SK-MEL-5 (cell line): Measurements from ENCODE around the gene PLD1. TPM values are rescaled to one million over a fixed set of nuclear protein-coding genes. Genes with fewer than 3 reads are reported as not detected.
A peak's percentile ranks its signal among the peaks of the same experiment; 100 is the strongest.

ENCODE experiments used
- DNase-seq: peaks from one replicate; pipeline ENCODE4 v3.0.0-alpha.2; 2016; ENCODE audit warnings: low read depth, low spot score
- in situ Hi-C: cut with HindIII; loops from 2 replicates; pipeline ENCODE4 v1.10.0; 2016; ENCODE audit warnings: low sequenced_read_pairs, high pct_unique_total_duplicates, low pct_unique_long_range_greater_than_20kb
- total RNA-seq: library from RNA; depleted of rRNA; stranded (reverse); fragments of >200 nt; shearing (Covaris generic); gene quantifications from 2 replicates; pipeline ENCODE4 v1.2.3, GENCODE V29; 2014

PLD1 gene
- total RNA-seq, 1 experiment from 2014 or later = 87.7 TPM

DNA sequence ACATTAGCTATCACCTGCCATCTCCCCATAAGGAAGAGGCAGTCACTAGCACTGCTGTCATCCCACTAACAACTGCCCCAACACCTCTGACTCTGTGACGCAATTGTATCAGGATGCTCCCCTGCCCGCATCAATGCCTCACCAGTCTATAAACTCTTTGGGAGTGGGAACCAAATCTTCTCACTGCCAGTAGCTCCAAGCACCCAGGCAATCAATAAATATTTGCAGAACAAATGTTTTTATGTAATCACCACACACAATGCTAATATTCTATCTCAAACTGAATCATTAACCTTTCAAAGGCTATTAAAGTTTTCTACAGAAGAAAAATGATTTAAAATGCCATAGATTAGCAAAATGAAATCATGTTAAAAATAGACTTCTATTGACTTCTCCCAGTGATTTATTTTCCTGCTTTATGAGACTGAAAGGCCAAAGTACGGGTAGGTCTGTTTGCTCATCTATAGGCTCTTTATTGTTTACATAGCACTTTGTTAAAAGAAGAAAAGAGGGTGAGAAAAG lies 131.3 kb downstream of the PLD1 start:
- DNase-seq = no peak
- in situ Hi-C loops = no loop called here

DNA sequence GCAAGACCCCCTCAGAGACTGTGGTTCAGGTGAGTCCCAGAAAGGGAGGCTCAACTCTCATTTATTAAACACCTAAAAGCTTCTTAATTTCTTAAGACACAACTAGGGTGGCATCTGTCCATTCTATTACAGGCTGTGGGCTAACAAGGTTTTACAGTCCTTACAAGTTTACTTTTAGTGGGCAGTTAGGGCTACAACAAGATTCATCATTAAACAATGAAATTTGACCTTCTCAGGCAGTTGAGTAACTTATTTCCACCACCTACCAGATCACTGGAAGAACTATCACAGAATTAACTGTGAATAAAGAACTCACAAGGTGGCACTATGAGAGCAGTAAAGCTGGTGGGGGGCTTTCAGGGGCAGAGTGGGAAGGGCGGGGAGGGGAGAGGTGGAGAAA lies 132.6 kb downstream of the PLD1 start:
- in situ Hi-C loops = no loop called here
- DNase-seq = no peak

DNA sequence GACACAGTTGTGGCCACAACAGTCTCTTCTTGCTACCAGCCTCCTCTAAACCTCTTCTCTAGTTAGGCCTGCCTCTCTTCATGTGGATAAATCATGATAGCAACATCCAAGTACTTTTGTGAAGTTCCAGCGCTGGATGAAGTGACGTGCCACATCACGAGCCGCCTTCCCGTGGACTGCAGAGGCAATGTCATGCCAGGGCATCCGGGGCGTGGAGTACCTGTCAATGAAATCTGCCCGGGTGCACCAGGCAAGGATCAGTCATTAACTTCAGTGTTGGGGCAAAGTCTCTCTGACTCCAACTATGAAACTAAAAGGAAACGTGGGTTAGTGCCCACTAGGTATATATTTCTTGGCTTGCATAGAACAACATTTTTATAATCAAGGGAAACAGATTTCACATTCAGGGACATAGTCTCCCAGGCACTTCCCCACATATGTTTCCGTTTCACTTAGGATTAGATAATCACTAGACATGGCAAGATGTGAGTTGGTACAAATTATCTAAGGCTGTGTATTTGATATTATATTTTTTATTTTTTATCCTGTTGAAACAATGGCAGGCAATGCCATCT lies 133.6 kb downstream of the PLD1 start:
- no peak for DNase-seq
- in situ Hi-C loops = no loop called here

GRCh38 chr3:171673951-171674350 lies 136.3 kb downstream of the PLD1 start:
- no peak for DNase-seq
- in situ Hi-C loops = no loop called here

GRCh38 chr3:171672538-171672937 lies 137.7 kb downstream of the PLD1 start:
- DNase-seq = no peak
- in situ Hi-C loops = no loop called here

DNA sequence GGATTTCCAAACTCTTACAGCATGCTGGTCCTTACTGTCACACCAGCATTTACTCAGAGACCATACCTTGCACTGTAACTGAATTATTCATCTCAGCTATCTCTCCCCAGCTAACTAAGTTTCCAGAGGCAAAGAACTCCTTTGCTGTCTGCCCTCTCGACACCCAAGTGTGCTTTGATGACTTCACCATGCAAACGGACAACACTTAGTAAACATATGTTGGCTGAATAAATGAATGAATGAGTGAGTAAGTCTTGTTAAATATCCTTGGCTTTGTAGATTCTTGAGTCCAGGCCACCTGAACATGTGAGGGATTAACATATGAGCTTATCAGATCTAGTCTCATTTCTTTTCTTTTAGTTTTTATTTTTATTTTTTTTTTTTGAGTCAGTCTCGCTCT lies 138.2 kb downstream of the PLD1 start:
- no peak for DNase-seq
- in situ Hi-C loops = no loop called here

DNA sequence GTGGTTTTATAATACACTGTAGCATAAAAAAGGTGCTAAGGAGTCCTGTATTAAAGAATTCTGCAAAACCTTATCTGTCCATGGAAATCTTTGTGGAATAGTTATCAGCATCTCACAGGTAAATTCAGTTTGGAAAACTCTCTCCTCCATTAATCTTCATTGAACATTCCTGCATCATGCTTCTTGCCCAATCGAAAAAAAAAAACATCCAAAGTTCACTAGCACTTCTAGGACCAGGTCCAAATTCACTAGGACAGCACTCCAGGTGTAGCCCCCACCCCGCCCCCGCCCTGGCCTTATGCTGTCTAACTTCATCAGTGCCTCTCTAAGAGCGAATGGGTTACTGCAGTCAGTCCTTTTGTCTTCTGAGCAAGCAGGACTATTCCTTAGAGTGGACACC lies 138.6 kb downstream of the PLD1 start:
- in situ Hi-C loops = no loop called here
- DNase-seq = no peak

- in situ Hi-C loops = no loop called here
- DNase-seq = no peak
These were observed 143.8 kb downstream of the PLD1 start for GRCh38 chr3:171666516-171666915.

GRCh38 chr3:171663805-171664204 lies 146.5 kb downstream of the PLD1 start:
- in situ Hi-C loops = no loop called here
- DNase-seq = no peak

DNA sequence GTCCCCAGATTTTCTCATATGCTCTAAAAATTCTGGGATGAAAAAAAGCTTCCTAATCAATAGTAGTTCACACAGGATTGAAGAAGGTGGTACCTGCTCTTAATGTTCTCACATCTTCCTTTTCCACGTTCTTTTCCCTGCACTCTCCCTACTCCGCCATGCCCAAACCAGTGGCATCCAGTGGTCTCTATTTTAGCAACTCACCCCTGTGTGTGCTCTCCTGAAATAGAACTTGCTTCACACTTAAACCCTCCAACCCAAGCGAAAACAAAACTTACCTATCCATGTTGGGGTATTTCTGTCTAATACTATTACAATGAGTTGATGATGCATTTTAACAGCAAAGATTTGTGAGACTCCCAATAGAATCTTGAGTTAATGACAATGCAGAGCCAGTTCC lies 148.8 kb downstream of the PLD1 start:
- in situ Hi-C loops = no loop called here
- no peak for DNase-seq

- no peak for DNase-seq
These were observed 150.1 kb downstream of the PLD1 start for GRCh38 chr3:171660188-171660587.

GRCh38 chr3:171658841-171659240 lies 151.4 kb downstream of the PLD1 start:
- in situ Hi-C loops = no loop called here
- DNase-seq = no peak

More at GRCh38 chr3:171660188-171660587, 150.1 kb downstream of the PLD1 start:
- in situ Hi-C loops = no loop called here

GRCh38 chr3:171654809-171655208 lies 155.5 kb downstream of the PLD1 start:
- in situ Hi-C loops = no loop called here
- DNase-seq = peak; percentile 32

DNA sequence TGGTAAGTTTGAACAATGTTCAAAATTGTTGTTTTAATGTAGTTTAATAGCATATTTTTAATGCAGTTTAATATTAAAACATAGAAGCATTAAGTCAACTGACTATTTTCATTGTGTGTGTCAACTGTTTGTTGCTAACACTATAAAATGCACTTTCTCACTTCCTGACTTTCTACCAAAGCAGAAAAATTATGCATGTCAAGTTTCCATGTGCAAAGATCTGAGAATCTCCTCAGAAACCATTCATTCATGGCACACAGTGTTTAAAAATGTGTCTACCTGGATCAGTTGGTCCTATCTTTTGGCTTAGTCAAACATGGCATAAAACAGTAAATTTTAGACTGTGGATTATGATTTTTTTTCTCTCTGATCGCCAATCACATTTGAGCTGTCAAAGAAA lies 156.0 kb downstream of the PLD1 start:
- in situ Hi-C loops = no loop called here
- no peak for DNase-seq

DNA sequence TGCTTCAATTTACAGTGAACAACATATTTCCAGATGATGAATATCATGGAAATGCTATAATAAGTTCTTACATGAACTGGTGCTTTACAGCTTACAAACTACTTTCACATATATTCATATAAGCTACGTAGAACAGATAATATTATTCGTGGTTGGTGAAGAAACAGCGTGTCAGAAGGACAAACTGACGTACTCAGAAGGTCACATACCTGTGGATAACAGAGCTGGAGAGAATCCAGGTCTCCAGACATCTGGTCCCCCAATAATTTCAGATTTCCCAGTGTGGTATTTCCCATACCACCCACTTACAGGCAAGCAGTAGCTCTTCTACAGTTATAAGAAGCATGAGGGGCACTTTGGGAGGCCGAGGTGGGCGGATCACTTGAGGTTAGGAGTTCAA lies 156.6 kb downstream of the PLD1 start:
- in situ Hi-C loops = no loop called here
- DNase-seq = no peak

DNA sequence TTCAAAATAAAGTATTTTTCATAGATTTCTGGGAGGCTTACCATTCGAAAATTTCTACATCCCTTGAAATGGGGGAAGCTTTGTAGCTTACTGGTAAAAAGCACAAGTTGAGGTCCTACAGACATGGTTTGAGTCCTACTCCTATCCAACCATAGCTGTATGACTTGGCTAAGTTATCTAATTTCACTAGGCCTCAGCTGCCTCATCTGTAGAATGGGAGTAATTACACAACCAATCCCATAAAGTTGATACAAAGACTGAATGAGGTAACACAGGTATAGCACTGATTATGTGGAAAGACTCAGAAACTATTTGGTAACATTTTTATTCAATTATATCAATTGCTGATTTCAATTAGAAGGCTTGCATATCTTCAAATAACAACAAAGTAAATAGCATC lies 157.4 kb downstream of the PLD1 start:
- DNase-seq = no peak
- in situ Hi-C loops = no loop called here

DNA sequence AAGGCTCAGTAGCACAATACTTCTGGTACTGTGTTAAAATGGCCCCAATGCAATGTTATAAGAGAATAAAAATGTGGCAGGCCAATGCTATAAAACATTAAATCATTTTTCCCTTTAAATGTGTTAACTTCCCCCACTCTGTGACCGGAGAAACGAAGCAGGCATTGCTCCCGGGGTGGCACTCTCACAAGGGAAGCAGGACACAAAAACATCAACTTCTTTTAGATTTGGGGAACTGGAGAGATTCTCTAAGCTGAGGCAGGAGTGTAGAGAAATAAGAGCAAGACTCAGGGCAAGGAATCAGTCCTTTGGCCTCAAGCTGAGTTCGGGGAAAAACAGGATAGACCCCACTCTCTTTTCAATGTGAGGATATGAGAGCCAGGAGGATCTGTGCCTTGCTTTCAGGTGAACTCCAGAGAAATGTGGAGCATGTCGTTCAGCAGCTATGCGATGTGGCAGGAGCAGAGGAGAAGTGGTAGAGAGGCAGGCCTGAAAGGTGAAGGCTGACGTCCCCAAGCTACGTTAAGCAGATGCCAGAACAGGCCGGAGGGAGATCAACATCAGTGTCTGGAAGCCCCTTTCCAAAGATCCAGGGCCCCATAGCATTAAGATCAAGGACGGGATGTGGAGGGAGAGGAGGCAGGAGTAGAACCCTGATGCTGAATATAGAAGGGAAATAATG lies 160.2 kb downstream of the PLD1 start:
- in situ Hi-C loops = no loop called here
- no peak for DNase-seq

- in situ Hi-C loops = no loop called here
- no peak for DNase-seq
These were observed 161.0 kb downstream of the PLD1 start for GRCh38 chr3:171649267-171649666.

GRCh38 chr3:171648069-171648468 lies 162.2 kb downstream of the PLD1 start:
- in situ Hi-C loops = no loop called here
- no peak for DNase-seq
